Keratinocyte (primary cell): ENCODE measurements around the gene COPS8. TPM values are rescaled to one million over a fixed set of nuclear protein-coding genes. Genes with fewer than 3 reads are reported as not detected.

Source experiments
- DNase-seq: peaks from one replicate; pipeline ENCODE4 v3.0.0-alpha.2; 2011; ENCODE audit warnings: low read depth, missing footprints, low spot score
- FAIRE-seq: peaks from 2 replicates; lab custom pipeline; 2011; peaks lifted over from hg19 to GRCh38; lab: Jason Lieb, UNC
- H2AFZ ChIP-seq: 2 replicates; pipeline ENCODE4 v1.6.0; 2012; ENCODE audit warnings: low read length, control low read depth, inconsistent platforms; ENCODE audit not compliant: control insufficient read depth
- H3K27ac ChIP-seq: 2 replicates; pipeline ENCODE4 v1.5.1; 2011; ENCODE audit warnings: low read length; ENCODE audit not compliant: control insufficient read depth, insufficient read depth
- H3K27me3 ChIP-seq: 3 replicates; pipeline ENCODE4 v1.6.0; 2011; ENCODE audit warnings: low read length; ENCODE audit not compliant: control insufficient read depth, insufficient read depth; ENCODE audit errors: extremely low read depth
- H3K36me3 ChIP-seq, 2 experiments: 2 replicates in 1 of 2; 3 replicates in 1 of 2; pipeline ENCODE4 v1.5.1; 2011; ENCODE audit warnings: low read length in 2 of 2, mild to moderate bottlenecking in 1 of 2; ENCODE audit not compliant: control insufficient read depth in 2 of 2, insufficient read depth in 2 of 2; ENCODE audit errors: extremely low read depth in 1 of 2
- H3K4me1 ChIP-seq: 3 replicates; pipeline ENCODE4 v1.5.1; 2011; ENCODE audit warnings: low read length; ENCODE audit not compliant: control insufficient read depth, insufficient read depth; ENCODE audit errors: extremely low read depth
- H3K4me2 ChIP-seq: 3 replicates; pipeline ENCODE4 v1.6.0; 2011; ENCODE audit warnings: low read depth, low read length; ENCODE audit not compliant: control insufficient read depth, insufficient read depth; ENCODE audit errors: extremely low read depth
- H3K4me3 ChIP-seq, 3 experiments: fragments of 200-600 bp in 1 of 3; sonication (generic) in 1 of 3; 2 replicates in 2 of 3; 3 replicates in 1 of 3; pipeline ENCODE4 v1.5.1; 2011 to 2016; ENCODE audit warnings: low read length in 3 of 3, mild to moderate bottlenecking in 3 of 3, control low read depth in 2 of 3, inconsistent platforms in 1 of 3, low read depth in 1 of 3, mixed read lengths in 1 of 3, mixed run types in 1 of 3, moderate library complexity in 1 of 3; ENCODE audit not compliant: control insufficient read depth in 2 of 3, insufficient read depth in 2 of 3; ENCODE audit errors: extremely low read depth in 1 of 3
- H3K79me2 ChIP-seq: 2 replicates; pipeline ENCODE4 v1.6.0; 2012; ENCODE audit warnings: low read length; ENCODE audit not compliant: control insufficient read depth, insufficient read depth
- H3K9ac ChIP-seq: 3 replicates; pipeline ENCODE4 v1.6.0; 2011; ENCODE audit warnings: low read length; ENCODE audit not compliant: control insufficient read depth, insufficient read depth; ENCODE audit errors: extremely low read depth
- H3K9me1 ChIP-seq: 3 replicates; pipeline ENCODE4 v1.6.0; 2011; ENCODE audit warnings: low read length; ENCODE audit not compliant: control insufficient read depth, insufficient read depth; ENCODE audit errors: extremely low read depth
- H3K9me3 ChIP-seq: 2 replicates; pipeline ENCODE4 v1.5.1; 2012; ENCODE audit warnings: low read depth, low read length; ENCODE audit not compliant: control insufficient read depth
- H4K20me1 ChIP-seq: 3 replicates; pipeline ENCODE4 v1.6.0; 2011; ENCODE audit warnings: low read length; ENCODE audit not compliant: control insufficient read depth, insufficient read depth; ENCODE audit errors: extremely low read depth
- EZH2 ChIP-seq: IDR thresholded peaks from one replicate; pipeline ENCODE4 v1.6.1; 2012; ENCODE audit warnings: inconsistent platforms, mild to moderate bottlenecking, low read length, moderate library complexity
- dilution Hi-C: fragments of 300-500 bp; cut with MboI; formaldehyde crosslinking; loops from one replicate; pipeline ENCODE4 v1.7.0; 2020; ENCODE audit warnings: low sequenced_read_pairs; ENCODE audit not compliant: extremely low pct_ligation_motif_present
- polyA plus RNA-seq, 5 experiments: library from polyadenylated mRNA; depleted of rRNA in 3 of 5; stranded (reverse) in 3 of 5; stranded (forward) in 1 of 5; unstranded in 1 of 5; fragments of >200 nt; gene quantifications; 1 replicate in 1 of 5; 2 replicates in 3 of 5; 3 replicates in 1 of 5; pipeline versions ENCODE4 v1.2.1 to v1.2.3, GENCODE V29; 2011 to 2012; ENCODE audit warnings: missing spikeins in 2 of 5, low read depth in 1 of 5, low replicate concordance in 1 of 5
- TF ChIP-seq, protein P1 (sequence below), 3 experiments: IDR thresholded peaks in 1 of 3; conservative IDR thresholded peaks in 1 of 3; optimal IDR thresholded peaks in 1 of 3; 2 replicates in 2 of 3; 3 replicates in 1 of 3; pipeline versions ENCODE3 to v1.5.1; 2011; ENCODE audit warnings: low read length in 3 of 3, mild to moderate bottlenecking in 3 of 3, moderate library complexity in 2 of 3, control low read depth in 1 of 3, inconsistent platforms in 1 of 3; ENCODE audit not compliant: insufficient read depth in 2 of 3; ENCODE audit errors: extremely low read depth in 1 of 3

The COPS8 gene
- polyA plus RNA-seq, 1 donor (not counting 4 experiments of a cell fraction or from before 2014, with no cell fraction given): 136 TPM

DNA sequence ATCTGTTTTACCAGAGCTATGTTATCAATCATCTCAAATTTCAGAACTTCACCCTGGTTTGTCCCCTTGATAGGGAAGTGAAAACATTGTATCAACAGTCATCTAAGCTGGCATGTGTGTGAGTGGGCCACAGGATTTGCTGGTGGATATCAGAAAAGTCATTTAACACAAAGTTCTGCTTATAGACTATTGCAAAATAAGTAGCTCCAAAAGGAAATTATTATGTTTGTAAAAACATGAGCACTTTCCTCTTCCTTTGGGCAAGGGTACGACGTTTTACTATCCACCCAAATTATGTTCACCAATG is 20.7 kb upstream of the COPS8 start:
- Histone ChIP-seq H3K4me1 (no peaks in the 10 kb centered on the region), H3K9me1 (no peaks in the 10 kb centered on the region), H4K20me1 (no peaks in the 10 kb centered on the region), H3K27ac (no peak overlapping the region), H3K27me3 (no peaks in the 10 kb centered on the region), H3K4me3 (no peak overlapping the region), H2AFZ (no peak overlapping the region), H3K36me3 (no peaks in the 10 kb centered on the region), H3K79me2 (no peaks in the 10 kb centered on the region), H3K9ac (no peak overlapping the region), H3K9me3 (no peaks in the 10 kb centered on the region), H3K4me2 (no peak overlapping the region)
- dilution Hi-C loops: no loop called here
- no peak for FAIRE-seq
- TF ChIP-seq, protein P1, sequence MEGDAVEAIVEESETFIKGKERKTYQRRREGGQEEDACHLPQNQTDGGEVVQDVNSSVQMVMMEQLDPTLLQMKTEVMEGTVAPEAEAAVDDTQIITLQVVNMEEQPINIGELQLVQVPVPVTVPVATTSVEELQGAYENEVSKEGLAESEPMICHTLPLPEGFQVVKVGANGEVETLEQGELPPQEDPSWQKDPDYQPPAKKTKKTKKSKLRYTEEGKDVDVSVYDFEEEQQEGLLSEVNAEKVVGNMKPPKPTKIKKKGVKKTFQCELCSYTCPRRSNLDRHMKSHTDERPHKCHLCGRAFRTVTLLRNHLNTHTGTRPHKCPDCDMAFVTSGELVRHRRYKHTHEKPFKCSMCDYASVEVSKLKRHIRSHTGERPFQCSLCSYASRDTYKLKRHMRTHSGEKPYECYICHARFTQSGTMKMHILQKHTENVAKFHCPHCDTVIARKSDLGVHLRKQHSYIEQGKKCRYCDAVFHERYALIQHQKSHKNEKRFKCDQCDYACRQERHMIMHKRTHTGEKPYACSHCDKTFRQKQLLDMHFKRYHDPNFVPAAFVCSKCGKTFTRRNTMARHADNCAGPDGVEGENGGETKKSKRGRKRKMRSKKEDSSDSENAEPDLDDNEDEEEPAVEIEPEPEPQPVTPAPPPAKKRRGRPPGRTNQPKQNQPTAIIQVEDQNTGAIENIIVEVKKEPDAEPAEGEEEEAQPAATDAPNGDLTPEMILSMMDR (optimal IDR thresholded peaks at IDR 0.05 in 1 of 3, IDR thresholded peaks at IDR 0.05 in 1 of 3, conservative IDR thresholded peaks at IDR 0.05 in 1 of 3; ENCODE audit: extremely low read depth in 1 of 3, insufficient read depth in 2 of 3, low read length in 3 of 3): no peak
- no peak for TF ChIP-seq EZH2
- DNase-seq: no peak

DNA sequence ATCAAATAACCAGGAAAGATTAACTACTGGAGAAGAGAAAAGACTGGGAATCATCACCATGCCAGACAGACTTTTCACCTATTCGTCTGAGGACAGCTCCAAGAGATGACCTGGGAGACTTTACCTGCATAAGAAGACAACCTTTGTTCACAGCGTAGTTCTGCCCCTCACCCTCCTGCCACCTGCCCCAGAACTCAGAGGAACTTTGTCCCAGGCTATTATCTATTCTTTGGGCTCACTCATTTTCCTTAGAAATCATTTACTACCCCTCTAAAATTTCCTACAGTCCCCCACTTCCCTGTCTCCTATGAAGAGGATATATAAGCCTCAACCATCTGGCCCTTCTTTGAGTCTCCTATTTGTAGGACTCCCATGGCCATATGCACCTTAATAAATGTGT is 19.3 kb upstream of the COPS8 start:
- Histone ChIP-seq H3K4me2 (no peak overlapping the region), H3K9me1 (no peaks in the 10 kb centered on the region), H3K9ac (no peak overlapping the region), H3K27me3 (no peaks in the 10 kb centered on the region), H3K4me3 (no peak overlapping the region), H3K36me3 (no peaks in the 10 kb centered on the region), H2AFZ (no peak overlapping the region), H3K9me3 (no peaks in the 10 kb centered on the region), H3K79me2 (no peaks in the 10 kb centered on the region), H4K20me1 (no peaks in the 10 kb centered on the region), H3K27ac (no peak overlapping the region), H3K4me1 (no peaks in the 10 kb centered on the region)
- FAIRE-seq: no peak
- TF ChIP-seq, protein P1 (optimal IDR thresholded peaks at IDR 0.05 in 1 of 3, IDR thresholded peaks at IDR 0.05 in 1 of 3, conservative IDR thresholded peaks at IDR 0.05 in 1 of 3; ENCODE audit: extremely low read depth in 1 of 3, insufficient read depth in 2 of 3, low read length in 3 of 3): no peak
- no peak for TF ChIP-seq EZH2
- dilution Hi-C loops: no loop called here
- no peak for DNase-seq
